Neural progenitor cell (in vitro differentiated cells): ENCODE data around the gene PPP1R15B. TPM values are rescaled to one million over a fixed set of nuclear protein-coding genes. Genes with fewer than 3 reads are reported as not detected.

Source experiments
- DNase-seq: peaks from one replicate; pipeline ENCODE4 v3.0.0-alpha.2; 2016; ENCODE audit warnings: low spot score
- H2AFZ ChIP-seq: fragments of 200-600 bp; sonication (generic); replicated peaks from 2 replicates; pipeline ENCODE4 v1.6.1; 2016; ENCODE audit warnings: antibody characterized with exemption
- H3F3A ChIP-seq: fragments of 200-600 bp; sonication (generic); 2 replicates; pipeline ENCODE4 v1.6.1; 2016; ENCODE audit warnings: antibody characterized with exemption, low read depth
- H3K27ac ChIP-seq: fragments of 200-600 bp; sonication (generic); 2 replicates; pipeline ENCODE4 v1.5.1; 2016; ENCODE audit warnings: mild to moderate bottlenecking
- H3K27me3 ChIP-seq: fragments of 200-600 bp; sonication (generic); 2 replicates; pipeline ENCODE4 v1.6.1; 2016; ENCODE audit warnings: mild to moderate bottlenecking, moderate library complexity
- H3K36me3 ChIP-seq: fragments of 200-600 bp; sonication (generic); 2 replicates; pipeline ENCODE4 v1.5.1; 2016
- H3K4me1 ChIP-seq: fragments of 200-600 bp; sonication (generic); 2 replicates; pipeline ENCODE4 v1.6.1; 2016; ENCODE audit warnings: mixed run types
- H3K4me2 ChIP-seq: fragments of 200-600 bp; sonication (generic); 2 replicates; pipeline ENCODE4 v1.6.1; 2016
- H3K4me3 ChIP-seq: fragments of 200-600 bp; sonication (generic); 2 replicates; pipeline ENCODE4 v1.5.1; 2016
- H3K79me2 ChIP-seq: fragments of 200-600 bp; sonication (generic); 2 replicates; pipeline ENCODE4 v1.6.1; 2016; ENCODE audit warnings: low read depth
- H3K9ac ChIP-seq: fragments of 200-600 bp; sonication (generic); 2 replicates; pipeline ENCODE4 v1.6.1; 2016
- H3K9me3 ChIP-seq: fragments of 200-600 bp; sonication (generic); 2 replicates; pipeline ENCODE4 v1.5.1; 2016; ENCODE audit warnings: low read depth
- H4K20me1 ChIP-seq: fragments of 200-600 bp; sonication (generic); 2 replicates; pipeline ENCODE4 v1.6.1; 2016; ENCODE audit warnings: low read depth
- H3K27ac Mint-ChIP-seq: 3 replicates; pipeline ENCODE4 v1.8.0; 2021; ENCODE audit warnings: mixed read lengths
- H3K27me3 Mint-ChIP-seq: 2 replicates; pipeline ENCODE4 v1.8.0; 2022; ENCODE audit warnings: low read depth, mild to moderate bottlenecking, inconsistent platforms, moderate library complexity, mixed read lengths; ENCODE audit not compliant: insufficient read depth
- H3K36me3 Mint-ChIP-seq: 3 replicates; pipeline ENCODE4 v1.8.0; 2021; ENCODE audit warnings: mixed read lengths
- H3K4me1 Mint-ChIP-seq: 3 replicates; pipeline ENCODE4 v1.8.0; 2021; ENCODE audit warnings: mixed read lengths
- H3K4me3 Mint-ChIP-seq: 3 replicates; pipeline ENCODE4 v1.8.0; 2021; ENCODE audit warnings: mild to moderate bottlenecking, moderate library complexity, mixed read lengths
- H3K9me3 Mint-ChIP-seq: 3 replicates; pipeline ENCODE4 v1.8.0; 2020; ENCODE audit warnings: mixed read lengths
- EZH2 ChIP-seq: fragments of 200-600 bp; sonication (generic); IDR thresholded peaks from 2 replicates; pipeline ENCODE4 v1.6.1; 2017; ENCODE audit warnings: antibody characterized with exemption, mild to moderate bottlenecking, moderate library complexity
- EZH2phosphoT487 ChIP-seq: fragments of 200-600 bp; sonication (generic); IDR thresholded peaks from 2 replicates; pipeline ENCODE4 v1.6.1; 2017; ENCODE audit warnings: antibody characterized with exemption
- total RNA-seq: library from RNA; depleted of rRNA; stranded (reverse); fragments of >200 nt; gene quantifications from 2 replicates; pipeline ENCODE4 v1.2.3, GENCODE V29; 2015; ENCODE audit warnings: low replicate concordance
- TF ChIP-seq, protein P1 (sequence below): fragments of 200-600 bp; sonication (generic); IDR thresholded peaks from 2 replicates; pipeline ENCODE4 v1.5.1; 2017; ENCODE audit warnings: antibody characterized with exemption, mild to moderate bottlenecking

PPP1R15B gene
- total RNA-seq, 1 donor from 2014 or later = 32.7 TPM

- no peak overlapping the region for H3K4me3 Mint-ChIP-seq
- Histone ChIP-seq H3K4me2 (no peak overlapping the region), H2AFZ (no peak overlapping the region), H3K27ac (no peak overlapping the region), H3K4me1 (peaks cover 48% of the 10 kb centered on the region), H4K20me1 (peaks cover 13% of the 10 kb centered on the region), H3K27me3 (no peaks in the 10 kb centered on the region), H3K79me2 (no peaks in the 10 kb centered on the region), H3K4me3 (no peak overlapping the region), H3F3A (peaks cover 35% of the 10 kb centered on the region), H3K9ac (no peak overlapping the region), H3K9me3 (no peaks in the 10 kb centered on the region), H3K36me3 (no peaks in the 10 kb centered on the region)
- peaks cover 43% of the 10 kb centered on the region for H3K36me3 Mint-ChIP-seq
- TF ChIP-seq EZH2 (no peak), EZH2phosphoT487 (no peak)
- TF ChIP-seq, protein P1, sequence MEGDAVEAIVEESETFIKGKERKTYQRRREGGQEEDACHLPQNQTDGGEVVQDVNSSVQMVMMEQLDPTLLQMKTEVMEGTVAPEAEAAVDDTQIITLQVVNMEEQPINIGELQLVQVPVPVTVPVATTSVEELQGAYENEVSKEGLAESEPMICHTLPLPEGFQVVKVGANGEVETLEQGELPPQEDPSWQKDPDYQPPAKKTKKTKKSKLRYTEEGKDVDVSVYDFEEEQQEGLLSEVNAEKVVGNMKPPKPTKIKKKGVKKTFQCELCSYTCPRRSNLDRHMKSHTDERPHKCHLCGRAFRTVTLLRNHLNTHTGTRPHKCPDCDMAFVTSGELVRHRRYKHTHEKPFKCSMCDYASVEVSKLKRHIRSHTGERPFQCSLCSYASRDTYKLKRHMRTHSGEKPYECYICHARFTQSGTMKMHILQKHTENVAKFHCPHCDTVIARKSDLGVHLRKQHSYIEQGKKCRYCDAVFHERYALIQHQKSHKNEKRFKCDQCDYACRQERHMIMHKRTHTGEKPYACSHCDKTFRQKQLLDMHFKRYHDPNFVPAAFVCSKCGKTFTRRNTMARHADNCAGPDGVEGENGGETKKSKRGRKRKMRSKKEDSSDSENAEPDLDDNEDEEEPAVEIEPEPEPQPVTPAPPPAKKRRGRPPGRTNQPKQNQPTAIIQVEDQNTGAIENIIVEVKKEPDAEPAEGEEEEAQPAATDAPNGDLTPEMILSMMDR = no peak
- peaks cover 49% of the 10 kb centered on the region for H3K4me1 Mint-ChIP-seq
- DNase-seq = no peak
- H3K27me3 Mint-ChIP-seq = peaks cover 16% of the 10 kb centered on the region
- no peak overlapping the region for H3K27ac Mint-ChIP-seq
- peaks cover 2% of the 10 kb centered on the region for H3K9me3 Mint-ChIP-seq
Observed at GRCh38 chr1:204449678-204450280, 38.2 kb upstream of the PPP1R15B start.

GRCh38 chr1:204448991-204449677 lies 37.5 kb upstream of the PPP1R15B start:
- no peak overlapping the region for H3K27ac Mint-ChIP-seq
- Histone ChIP-seq H3K27ac (no peak overlapping the region), H3K36me3 (no peaks in the 10 kb centered on the region)

DNA sequence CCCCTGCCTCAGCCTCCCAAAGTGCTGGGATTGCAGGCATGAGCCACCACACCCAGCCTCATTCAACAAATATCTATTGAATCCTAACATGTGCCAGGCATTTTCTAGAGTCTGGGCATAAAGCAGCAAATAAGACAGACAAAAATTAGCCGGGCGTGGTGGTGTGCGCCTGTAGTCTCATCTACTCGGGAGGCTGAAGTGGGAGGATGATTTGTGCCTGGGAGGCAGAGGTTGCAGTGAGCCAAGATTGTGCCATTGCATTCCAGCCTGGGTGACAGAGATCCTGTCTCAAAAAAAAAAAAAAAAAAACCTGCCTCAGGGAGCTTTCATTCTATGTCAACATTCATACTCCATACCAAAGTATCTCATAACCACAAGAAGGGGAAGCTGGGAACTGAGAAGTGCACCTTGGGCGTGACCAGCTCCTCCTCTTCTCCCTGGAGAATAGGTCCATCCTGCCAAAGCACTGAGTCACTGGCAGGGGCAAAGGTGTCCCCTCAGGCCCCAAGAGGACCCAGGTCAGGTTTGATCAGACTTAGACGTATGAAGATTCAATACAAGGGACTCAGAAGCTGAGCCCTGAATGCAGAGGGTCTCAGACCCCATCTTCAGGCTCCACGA lies 36.8 kb upstream of the PPP1R15B start:
- no peak overlapping the region for H3K27ac Mint-ChIP-seq
- H3K4me1 Mint-ChIP-seq = peaks cover 39% of the 10 kb centered on the region

More at GRCh38 chr1:204448991-204449677, 37.5 kb upstream of the PPP1R15B start:
- Histone ChIP-seq H4K20me1 (peaks cover 13% of the 10 kb centered on the region), H3K79me2 (no peaks in the 10 kb centered on the region), H3F3A (peaks cover 29% of the 10 kb centered on the region), H3K4me1 (peaks cover 41% of the 10 kb centered on the region), H3K27me3 (no peaks in the 10 kb centered on the region), H3K9me3 (no peaks in the 10 kb centered on the region), H3K4me2 (no peak overlapping the region), H3K9ac (no peak overlapping the region), H3K4me3 (no peak overlapping the region), H2AFZ (no peak overlapping the region)
- peaks cover 16% of the 10 kb centered on the region for H3K27me3 Mint-ChIP-seq
- no peak for DNase-seq
- no peak overlapping the region for H3K4me3 Mint-ChIP-seq
- H3K36me3 Mint-ChIP-seq = peaks cover 47% of the 10 kb centered on the region
- TF ChIP-seq EZH2phosphoT487 = no peak
- peaks cover 42% of the 10 kb centered on the region for H3K4me1 Mint-ChIP-seq
- H3K9me3 Mint-ChIP-seq = peaks cover 2% of the 10 kb centered on the region

More for the DNA sequence above, 36.8 kb upstream of the PPP1R15B start:
- Histone ChIP-seq H3K27me3 (no peaks in the 10 kb centered on the region), H3K4me2 (no peak overlapping the region), H3K9ac (no peak overlapping the region), H3K4me1 (peaks cover 34% of the 10 kb centered on the region), H3K27ac (no peak overlapping the region), H3K79me2 (no peaks in the 10 kb centered on the region), H3F3A (peaks cover 24% of the 10 kb centered on the region), H3K4me3 (no peak overlapping the region), H3K9me3 (no peaks in the 10 kb centered on the region), H3K36me3 (no peaks in the 10 kb centered on the region), H2AFZ (no peak overlapping the region), H4K20me1 (peaks cover 13% of the 10 kb centered on the region)
- no peak for DNase-seq
- peaks cover 51% of the 10 kb centered on the region for H3K36me3 Mint-ChIP-seq
- H3K9me3 Mint-ChIP-seq = peaks cover 2% of the 10 kb centered on the region
- H3K4me3 Mint-ChIP-seq = no peak overlapping the region
- peaks cover 13% of the 10 kb centered on the region for H3K27me3 Mint-ChIP-seq
- no peak for TF ChIP-seq EZH2phosphoT487
- no peak for TF ChIP-seq EZH2
- TF ChIP-seq, protein P1 = no peak
